GM23338 (cell line): ENCODE results near the gene BCLAF3. TPM values are rescaled to one million over a fixed set of nuclear protein-coding genes. Genes with fewer than 3 reads are reported as not detected.

Experiments
- ATAC-seq: fragments of 200-7000 bp; cut with Tn5 transposase; 3 replicates; pipeline ENCODE4 v1.9.1; 2020
- DNase-seq: peaks from one replicate; pipeline ENCODE4 v3.0.0-alpha.2; 2015; ENCODE audit warnings: low spot score
- H2AFZ ChIP-seq: fragments of 200-600 bp; sonication (generic); 2 replicates; pipeline ENCODE4 v1.8.0; 2016; ENCODE audit warnings: antibody characterized with exemption, mild to moderate bottlenecking, moderate library complexity
- H3F3A ChIP-seq: fragments of 200-600 bp; sonication (generic); replicated peaks from 2 replicates; pipeline ENCODE4 v1.8.0; 2017; ENCODE audit warnings: antibody characterized with exemption, mixed run types, low read depth
- H3K27ac ChIP-seq: fragments of 200-600 bp; sonication (generic); 2 replicates; pipeline ENCODE4 v1.6.1; 2016; ENCODE audit warnings: low read depth
- H3K27me3 ChIP-seq: fragments of 200-600 bp; sonication (generic); 2 replicates; pipeline ENCODE4 v1.8.0; 2016; ENCODE audit warnings: mild to moderate bottlenecking, mixed run types, moderate library complexity; ENCODE audit not compliant: insufficient read depth
- H3K36me3 ChIP-seq: fragments of 200-600 bp; sonication (generic); 2 replicates; pipeline ENCODE4 v1.8.0; 2016; ENCODE audit warnings: mild to moderate bottlenecking; ENCODE audit not compliant: insufficient read depth
- H3K4me1 ChIP-seq: fragments of 200-600 bp; sonication (generic); 2 replicates; pipeline ENCODE4 v1.8.0; 2016; ENCODE audit warnings: mild to moderate bottlenecking, moderate library complexity; ENCODE audit not compliant: insufficient read depth
- H3K4me2 ChIP-seq: fragments of 200-600 bp; sonication (generic); 2 replicates; pipeline ENCODE4 v1.7.1; 2017; ENCODE audit warnings: mixed run types
- H3K4me3 ChIP-seq: fragments of 200-600 bp; sonication (generic); 2 replicates; pipeline ENCODE4 v1.6.1; 2016; ENCODE audit warnings: mixed run types
- H3K79me2 ChIP-seq: fragments of 200-600 bp; sonication (generic); replicated peaks from 2 replicates; pipeline ENCODE4 v1.8.0; 2017; ENCODE audit warnings: mild to moderate bottlenecking; ENCODE audit not compliant: insufficient read depth
- H3K9me2 ChIP-seq: fragments of 200-600 bp; sonication (generic); 2 replicates; pipeline ENCODE4 v1.8.0; 2017; ENCODE audit not compliant: insufficient read depth
- H4K20me1 ChIP-seq: fragments of 200-600 bp; sonication (generic); replicated peaks from 2 replicates; pipeline ENCODE4 v1.8.0; 2017; ENCODE audit warnings: mild to moderate bottlenecking; ENCODE audit not compliant: insufficient read depth
- H3K27ac Mint-ChIP-seq: 2 replicates; pipeline ENCODE4 v1.8.0; 2020; ENCODE audit warnings: inconsistent platforms, mild to moderate bottlenecking, moderate library complexity, mixed read lengths
- H3K27me3 Mint-ChIP-seq: 3 replicates; pipeline ENCODE4 v1.8.0; 2022; ENCODE audit warnings: low read depth, mild to moderate bottlenecking, moderate library complexity, mixed read lengths, inconsistent platforms; ENCODE audit not compliant: insufficient read depth, poor library complexity
- H3K36me3 Mint-ChIP-seq: 3 replicates; pipeline ENCODE4 v1.8.0; 2021; ENCODE audit warnings: low read depth, mild to moderate bottlenecking, inconsistent platforms, moderate library complexity, mixed read lengths
- H3K4me1 Mint-ChIP-seq: 3 replicates; pipeline ENCODE4 v1.8.0; 2020; ENCODE audit warnings: mild to moderate bottlenecking, inconsistent platforms, mixed read lengths
- H3K4me3 Mint-ChIP-seq: 3 replicates; pipeline ENCODE4 v1.8.0; 2021; ENCODE audit warnings: moderate library complexity, mild to moderate bottlenecking, inconsistent platforms, mixed read lengths
- H3K9me3 Mint-ChIP-seq: 3 replicates; pipeline ENCODE4 v1.8.0; 2020; ENCODE audit warnings: moderate library complexity, mild to moderate bottlenecking, inconsistent platforms, mixed read lengths
- CREB1 ChIP-seq: fragments of 250-450 bp; sonication (Bioruptor Pico); IDR thresholded peaks from 2 replicates; pipeline ENCODE4 v1.5.0; 2020; ENCODE audit warnings: low read depth, mild to moderate bottlenecking, moderate library complexity
- EZH2 ChIP-seq: fragments of 200-600 bp; sonication (generic); IDR thresholded peaks from one replicate; pipeline ENCODE4 v1.8.0; 2017; ENCODE audit warnings: antibody characterized with exemption, mild to moderate bottlenecking, low read depth; ENCODE audit not compliant: unreplicated experiment
- EZH2phosphoT487 ChIP-seq: fragments of 200-600 bp; sonication (generic); IDR thresholded peaks from one replicate; pipeline ENCODE4 v1.8.1; 2018; ENCODE audit warnings: antibody characterized with exemption; ENCODE audit not compliant: unreplicated experiment
- JUNB ChIP-seq: IDR thresholded peaks from one replicate; pipeline ENCODE4 v1.6.1; 2016; ENCODE audit warnings: antibody characterized with exemption; ENCODE audit not compliant: unreplicated experiment
- NANOG ChIP-seq: IDR thresholded peaks from 2 replicates; pipeline ENCODE4 v1.6.1; 2016; ENCODE audit warnings: antibody characterized with exemption, borderline replicate concordance
- POLR2AphosphoS5 ChIP-seq: IDR thresholded peaks from 2 replicates; pipeline ENCODE4 v1.6.1; 2016; ENCODE audit warnings: antibody characterized with exemption, low read depth
- STAT1 ChIP-seq: IDR thresholded peaks from one replicate; pipeline ENCODE4 v1.6.1; 2016; ENCODE audit warnings: antibody characterized with exemption; ENCODE audit not compliant: unreplicated experiment
- ZNF114 ChIP-seq: fragments of 250-450 bp; sonication (Bioruptor Pico); IDR thresholded peaks from 2 replicates; pipeline ENCODE4 v1.5.0; 2020; ENCODE audit warnings: mild to moderate bottlenecking, moderate library complexity
- ZNF331 ChIP-seq: fragments of 250-450 bp; sonication (Bioruptor Pico); IDR thresholded peaks from 2 replicates; pipeline ENCODE4 v1.5.0; 2020; ENCODE audit warnings: low read depth, mild to moderate bottlenecking, moderate library complexity
- polyA plus RNA-seq: library from polyadenylated mRNA; unstranded; fragments of >200 nt; fragmentation: Nextera tagmentation; extraction: Ambion mirVana; gene quantifications from 2 replicates; pipeline ENCODE4 v1.2.1, GENCODE V29; 2016
- total RNA-seq: library from RNA; depleted of rRNA; stranded (reverse); fragments of >200 nt; shearing (Covaris generic); gene quantifications from 2 replicates; pipeline ENCODE4 v1.2.3, GENCODE V29; 2014
- TF ChIP-seq, protein P1 (sequence below): IDR thresholded peaks from 2 replicates; pipeline ENCODE4 v1.6.1; 2016; ENCODE audit warnings: antibody characterized with exemption
- TF ChIP-seq, protein P2 (sequence below): fragments of 250-450 bp; sonication (Bioruptor Pico); IDR thresholded peaks from 2 replicates; pipeline ENCODE4 v1.5.0; 2020; ENCODE audit warnings: mild to moderate bottlenecking, moderate library complexity
- TF ChIP-seq, protein P3 (sequence below), 2 experiments: fragments of 200-600 bp in 1 of 2; sonication (generic) in 1 of 2; conservative IDR thresholded peaks; 2 replicates each; pipeline versions ENCODE4 v1.5.1 to v1.6.1; 2016 to 2017; ENCODE audit warnings: antibody characterized with exemption in 2 of 2, low read depth in 2 of 2, mild to moderate bottlenecking in 2 of 2, moderate library complexity in 1 of 2
- TF ChIP-seq, protein P4 (sequence below): IDR thresholded peaks from one replicate; pipeline ENCODE4 v1.6.1; 2018; ENCODE audit warnings: antibody characterized with exemption; ENCODE audit not compliant: unreplicated experiment

Gene BCLAF3
- total and polyA plus RNA-seq, 2 experiments from 2014 or later, result 6.5 to 9.3 TPM

DNA sequence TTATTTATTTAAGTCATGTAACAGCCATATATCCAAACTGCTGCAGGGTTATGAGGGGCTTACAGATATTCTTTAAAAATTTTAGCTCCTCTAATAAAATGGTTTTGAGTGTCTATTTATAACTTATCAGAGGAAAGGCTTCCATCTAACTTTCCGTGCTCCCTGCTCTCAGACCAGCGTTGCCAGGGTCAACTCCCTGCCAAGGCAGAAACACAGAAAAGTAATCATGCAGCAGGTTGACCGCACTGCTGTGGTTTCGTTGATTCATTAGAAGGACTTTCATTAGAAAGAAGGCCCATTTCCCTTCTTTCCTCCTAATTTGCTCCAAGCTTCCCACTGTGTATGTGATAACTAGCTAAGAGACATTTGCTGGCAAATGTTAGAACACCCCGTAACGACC, 33.9 kb downstream of the BCLAF3 start:
- H2AFZ ChIP-seq, result no peak overlapping the region
- no peak for TF ChIP-seq ZNF114 (CRISPR knock-in tag)
- no peak for TF ChIP-seq JUNB
- TF ChIP-seq, protein P1, sequence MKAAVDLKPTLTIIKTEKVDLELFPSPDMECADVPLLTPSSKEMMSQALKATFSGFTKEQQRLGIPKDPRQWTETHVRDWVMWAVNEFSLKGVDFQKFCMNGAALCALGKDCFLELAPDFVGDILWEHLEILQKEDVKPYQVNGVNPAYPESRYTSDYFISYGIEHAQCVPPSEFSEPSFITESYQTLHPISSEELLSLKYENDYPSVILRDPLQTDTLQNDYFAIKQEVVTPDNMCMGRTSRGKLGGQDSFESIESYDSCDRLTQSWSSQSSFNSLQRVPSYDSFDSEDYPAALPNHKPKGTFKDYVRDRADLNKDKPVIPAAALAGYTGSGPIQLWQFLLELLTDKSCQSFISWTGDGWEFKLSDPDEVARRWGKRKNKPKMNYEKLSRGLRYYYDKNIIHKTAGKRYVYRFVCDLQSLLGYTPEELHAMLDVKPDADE, result no peak
- TF ChIP-seq NANOG, result no peak
- TF ChIP-seq, protein P2, sequence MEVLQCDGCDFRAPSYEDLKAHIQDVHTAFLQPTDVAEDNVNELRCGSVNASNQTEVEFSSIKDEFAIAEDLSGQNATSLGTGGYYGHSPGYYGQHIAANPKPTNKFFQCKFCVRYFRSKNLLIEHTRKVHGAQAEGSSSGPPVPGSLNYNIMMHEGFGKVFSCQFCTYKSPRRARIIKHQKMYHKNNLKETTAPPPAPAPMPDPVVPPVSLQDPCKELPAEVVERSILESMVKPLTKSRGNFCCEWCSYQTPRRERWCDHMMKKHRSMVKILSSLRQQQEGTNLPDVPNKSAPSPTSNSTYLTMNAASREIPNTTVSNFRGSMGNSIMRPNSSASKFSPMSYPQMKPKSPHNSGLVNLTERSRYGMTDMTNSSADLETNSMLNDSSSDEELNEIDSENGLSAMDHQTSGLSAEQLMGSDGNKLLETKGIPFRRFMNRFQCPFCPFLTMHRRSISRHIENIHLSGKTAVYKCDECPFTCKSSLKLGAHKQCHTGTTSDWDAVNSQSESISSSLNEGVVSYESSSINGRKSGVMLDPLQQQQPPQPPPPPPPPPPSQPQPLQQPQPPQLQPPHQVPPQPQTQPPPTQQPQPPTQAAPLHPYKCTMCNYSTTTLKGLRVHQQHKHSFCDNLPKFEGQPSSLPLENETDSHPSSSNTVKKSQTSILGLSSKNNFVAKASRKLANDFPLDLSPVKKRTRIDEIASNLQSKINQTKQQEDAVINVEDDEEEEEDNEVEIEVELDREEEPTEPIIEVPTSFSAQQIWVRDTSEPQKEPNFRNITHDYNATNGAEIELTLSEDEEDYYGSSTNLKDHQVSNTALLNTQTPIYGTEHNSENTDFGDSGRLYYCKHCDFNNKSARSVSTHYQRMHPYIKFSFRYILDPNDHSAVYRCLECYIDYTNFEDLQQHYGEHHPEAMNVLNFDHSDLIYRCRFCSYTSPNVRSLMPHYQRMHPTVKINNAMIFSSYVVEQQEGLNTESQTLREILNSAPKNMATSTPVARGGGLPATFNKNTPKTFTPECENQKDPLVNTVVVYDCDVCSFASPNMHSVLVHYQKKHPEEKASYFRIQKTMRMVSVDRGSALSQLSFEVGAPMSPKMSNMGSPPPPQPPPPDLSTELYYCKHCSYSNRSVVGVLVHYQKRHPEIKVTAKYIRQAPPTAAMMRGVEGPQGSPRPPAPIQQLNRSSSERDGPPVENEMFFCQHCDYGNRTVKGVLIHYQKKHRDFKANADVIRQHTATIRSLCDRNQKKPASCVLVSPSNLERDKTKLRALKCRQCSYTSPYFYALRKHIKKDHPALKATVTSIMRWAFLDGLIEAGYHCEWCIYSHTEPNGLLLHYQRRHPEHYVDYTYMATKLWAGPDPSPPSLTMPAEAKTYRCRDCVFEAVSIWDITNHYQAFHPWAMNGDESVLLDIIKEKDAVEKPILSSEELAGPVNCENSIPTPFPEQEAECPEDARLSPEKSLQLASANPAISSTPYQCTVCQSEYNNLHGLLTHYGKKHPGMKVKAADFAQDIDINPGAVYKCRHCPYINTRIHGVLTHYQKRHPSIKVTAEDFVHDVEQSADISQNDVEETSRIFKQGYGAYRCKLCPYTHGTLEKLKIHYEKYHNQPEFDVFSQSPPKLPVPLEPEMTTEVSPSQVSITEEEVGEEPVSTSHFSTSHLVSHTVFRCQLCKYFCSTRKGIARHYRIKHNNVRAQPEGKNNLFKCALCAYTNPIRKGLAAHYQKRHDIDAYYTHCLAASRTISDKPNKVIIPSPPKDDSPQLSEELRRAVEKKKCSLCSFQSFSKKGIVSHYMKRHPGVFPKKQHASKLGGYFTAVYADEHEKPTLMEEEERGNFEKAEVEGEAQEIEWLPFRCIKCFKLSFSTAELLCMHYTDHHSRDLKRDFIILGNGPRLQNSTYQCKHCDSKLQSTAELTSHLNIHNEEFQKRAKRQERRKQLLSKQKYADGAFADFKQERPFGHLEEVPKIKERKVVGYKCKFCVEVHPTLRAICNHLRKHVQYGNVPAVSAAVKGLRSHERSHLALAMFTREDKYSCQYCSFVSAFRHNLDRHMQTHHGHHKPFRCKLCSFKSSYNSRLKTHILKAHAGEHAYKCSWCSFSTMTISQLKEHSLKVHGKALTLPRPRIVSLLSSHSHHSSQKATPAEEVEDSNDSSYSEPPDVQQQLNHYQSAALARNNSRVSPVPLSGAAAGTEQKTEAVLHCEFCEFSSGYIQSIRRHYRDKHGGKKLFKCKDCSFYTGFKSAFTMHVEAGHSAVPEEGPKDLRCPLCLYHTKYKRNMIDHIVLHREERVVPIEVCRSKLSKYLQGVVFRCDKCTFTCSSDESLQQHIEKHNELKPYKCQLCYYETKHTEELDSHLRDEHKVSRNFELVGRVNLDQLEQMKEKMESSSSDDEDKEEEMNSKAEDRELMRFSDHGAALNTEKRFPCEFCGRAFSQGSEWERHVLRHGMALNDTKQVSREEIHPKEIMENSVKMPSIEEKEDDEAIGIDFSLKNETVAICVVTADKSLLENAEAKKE (CRISPR knock-in tag), result no peak
- TF ChIP-seq, protein P3, sequence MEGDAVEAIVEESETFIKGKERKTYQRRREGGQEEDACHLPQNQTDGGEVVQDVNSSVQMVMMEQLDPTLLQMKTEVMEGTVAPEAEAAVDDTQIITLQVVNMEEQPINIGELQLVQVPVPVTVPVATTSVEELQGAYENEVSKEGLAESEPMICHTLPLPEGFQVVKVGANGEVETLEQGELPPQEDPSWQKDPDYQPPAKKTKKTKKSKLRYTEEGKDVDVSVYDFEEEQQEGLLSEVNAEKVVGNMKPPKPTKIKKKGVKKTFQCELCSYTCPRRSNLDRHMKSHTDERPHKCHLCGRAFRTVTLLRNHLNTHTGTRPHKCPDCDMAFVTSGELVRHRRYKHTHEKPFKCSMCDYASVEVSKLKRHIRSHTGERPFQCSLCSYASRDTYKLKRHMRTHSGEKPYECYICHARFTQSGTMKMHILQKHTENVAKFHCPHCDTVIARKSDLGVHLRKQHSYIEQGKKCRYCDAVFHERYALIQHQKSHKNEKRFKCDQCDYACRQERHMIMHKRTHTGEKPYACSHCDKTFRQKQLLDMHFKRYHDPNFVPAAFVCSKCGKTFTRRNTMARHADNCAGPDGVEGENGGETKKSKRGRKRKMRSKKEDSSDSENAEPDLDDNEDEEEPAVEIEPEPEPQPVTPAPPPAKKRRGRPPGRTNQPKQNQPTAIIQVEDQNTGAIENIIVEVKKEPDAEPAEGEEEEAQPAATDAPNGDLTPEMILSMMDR (conservative IDR thresholded peaks at IDR 0.05; ENCODE audit: low read depth in 2 of 2), result no peak
- TF ChIP-seq CREB1 (CRISPR knock-in tag), result no peak
- TF ChIP-seq ZNF331 (CRISPR knock-in tag), result no peak
- no peak for TF ChIP-seq POLR2AphosphoS5
- no peak for TF ChIP-seq EZH2phosphoT487
- no peak for TF ChIP-seq STAT1
- TF ChIP-seq EZH2, result no peak
- TF ChIP-seq, protein P4, sequence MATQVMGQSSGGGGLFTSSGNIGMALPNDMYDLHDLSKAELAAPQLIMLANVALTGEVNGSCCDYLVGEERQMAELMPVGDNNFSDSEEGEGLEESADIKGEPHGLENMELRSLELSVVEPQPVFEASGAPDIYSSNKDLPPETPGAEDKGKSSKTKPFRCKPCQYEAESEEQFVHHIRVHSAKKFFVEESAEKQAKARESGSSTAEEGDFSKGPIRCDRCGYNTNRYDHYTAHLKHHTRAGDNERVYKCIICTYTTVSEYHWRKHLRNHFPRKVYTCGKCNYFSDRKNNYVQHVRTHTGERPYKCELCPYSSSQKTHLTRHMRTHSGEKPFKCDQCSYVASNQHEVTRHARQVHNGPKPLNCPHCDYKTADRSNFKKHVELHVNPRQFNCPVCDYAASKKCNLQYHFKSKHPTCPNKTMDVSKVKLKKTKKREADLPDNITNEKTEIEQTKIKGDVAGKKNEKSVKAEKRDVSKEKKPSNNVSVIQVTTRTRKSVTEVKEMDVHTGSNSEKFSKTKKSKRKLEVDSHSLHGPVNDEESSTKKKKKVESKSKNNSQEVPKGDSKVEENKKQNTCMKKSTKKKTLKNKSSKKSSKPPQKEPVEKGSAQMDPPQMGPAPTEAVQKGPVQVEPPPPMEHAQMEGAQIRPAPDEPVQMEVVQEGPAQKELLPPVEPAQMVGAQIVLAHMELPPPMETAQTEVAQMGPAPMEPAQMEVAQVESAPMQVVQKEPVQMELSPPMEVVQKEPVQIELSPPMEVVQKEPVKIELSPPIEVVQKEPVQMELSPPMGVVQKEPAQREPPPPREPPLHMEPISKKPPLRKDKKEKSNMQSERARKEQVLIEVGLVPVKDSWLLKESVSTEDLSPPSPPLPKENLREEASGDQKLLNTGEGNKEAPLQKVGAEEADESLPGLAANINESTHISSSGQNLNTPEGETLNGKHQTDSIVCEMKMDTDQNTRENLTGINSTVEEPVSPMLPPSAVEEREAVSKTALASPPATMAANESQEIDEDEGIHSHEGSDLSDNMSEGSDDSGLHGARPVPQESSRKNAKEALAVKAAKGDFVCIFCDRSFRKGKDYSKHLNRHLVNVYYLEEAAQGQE, result no peak
- H3K36me3 ChIP-seq, result no peaks in the 10 kb centered on the region
- Mint-ChIP-seq H3K36me3 (peaks cover 3% of the 10 kb centered on the region; the same call in 2 of the 3 replicates), H3K4me3 (no peak overlapping the region), H3K9me3 (no peaks in the 10 kb centered on the region), H3K27ac (no peak overlapping the region), H3K27me3 (no peaks in the 10 kb centered on the region), H3K4me1 (peaks cover 7% of the 10 kb centered on the region; the same call in 1 of the 3 replicates)
- H3K9me2 ChIP-seq, result no peaks in the 10 kb centered on the region
- ATAC-seq (no peak), DNase-seq (no peak)
- no peaks in the 10 kb centered on the region for H3K79me2 ChIP-seq
- H3K27me3 ChIP-seq, result no peaks in the 10 kb centered on the region
- H4K20me1 ChIP-seq, result no peaks in the 10 kb centered on the region; the same call in 1 of the 2 replicates
- H3K4me1 ChIP-seq, result no peaks in the 10 kb centered on the region
- no peak overlapping the region for H3K4me3 ChIP-seq
- no peak overlapping the region for H3K4me2 ChIP-seq
- H3F3A ChIP-seq, result no peaks in the 10 kb centered on the region
- H3K27ac ChIP-seq, result no peak overlapping the region
